HG03045 (cell line): ENCODE data around the gene THY1.

ENCODE experiments used
- ATAC-seq: cut with Tn5 transposase; IDR thresholded peaks from one replicate; pipeline ENCODE4 v1.9.1; 2021; ENCODE audit warnings: mild to moderate bottlenecking, moderate library complexity; ENCODE audit not compliant: unreplicated experiment

The THY1 gene

GRCh38 chr11:119372260-119373058, 50.5 kb downstream of the THY1 start:
- no peak for ATAC-seq

- no peak for ATAC-seq
These were observed 51.2 kb downstream of the THY1 start for GRCh38 chr11:119371778-119372182.

- no peak for ATAC-seq
These were observed 51.8 kb downstream of the THY1 start for GRCh38 chr11:119371067-119371601.

- ATAC-seq = no peak
These were observed 52.4 kb downstream of the THY1 start for GRCh38 chr11:119370486-119371046.

- ATAC-seq = no peak
These were observed 53.6 kb downstream of the THY1 start for GRCh38 chr11:119369132-119369925.

- no peak for ATAC-seq
These were observed 54.6 kb downstream of the THY1 start for GRCh38 chr11:119368121-119369034.

GRCh38 chr11:119367661-119368120, 55.3 kb downstream of the THY1 start:
- no peak for ATAC-seq
